ENCODE data around the gene DLL1. TPM values are rescaled to one million over a fixed set of nuclear protein-coding genes. Genes with fewer than 3 reads are reported as not detected.

The DLL1 gene
- total and polyA plus RNA-seq, 9 of the 15 experiments (the other 6 are each of a cell fraction or from before 2014, with no cell fraction given), result not detected

DNA sequence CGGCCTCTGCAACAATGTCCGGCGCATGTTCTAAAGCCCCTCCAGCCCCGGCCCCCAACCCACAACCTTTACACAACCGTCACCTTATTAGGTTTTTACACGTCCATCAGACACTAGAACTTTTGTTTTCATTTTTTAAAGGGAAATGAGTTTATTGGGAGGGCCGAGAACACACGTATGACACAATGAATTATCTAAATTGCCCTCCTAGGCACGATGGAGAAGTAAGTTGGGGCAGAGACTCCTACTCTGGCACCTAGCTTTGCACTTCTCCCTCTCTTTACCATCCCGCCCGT is 1.2 kb upstream of the DLL1 start (continued):
- TF ChIP-seq, protein P1, sequence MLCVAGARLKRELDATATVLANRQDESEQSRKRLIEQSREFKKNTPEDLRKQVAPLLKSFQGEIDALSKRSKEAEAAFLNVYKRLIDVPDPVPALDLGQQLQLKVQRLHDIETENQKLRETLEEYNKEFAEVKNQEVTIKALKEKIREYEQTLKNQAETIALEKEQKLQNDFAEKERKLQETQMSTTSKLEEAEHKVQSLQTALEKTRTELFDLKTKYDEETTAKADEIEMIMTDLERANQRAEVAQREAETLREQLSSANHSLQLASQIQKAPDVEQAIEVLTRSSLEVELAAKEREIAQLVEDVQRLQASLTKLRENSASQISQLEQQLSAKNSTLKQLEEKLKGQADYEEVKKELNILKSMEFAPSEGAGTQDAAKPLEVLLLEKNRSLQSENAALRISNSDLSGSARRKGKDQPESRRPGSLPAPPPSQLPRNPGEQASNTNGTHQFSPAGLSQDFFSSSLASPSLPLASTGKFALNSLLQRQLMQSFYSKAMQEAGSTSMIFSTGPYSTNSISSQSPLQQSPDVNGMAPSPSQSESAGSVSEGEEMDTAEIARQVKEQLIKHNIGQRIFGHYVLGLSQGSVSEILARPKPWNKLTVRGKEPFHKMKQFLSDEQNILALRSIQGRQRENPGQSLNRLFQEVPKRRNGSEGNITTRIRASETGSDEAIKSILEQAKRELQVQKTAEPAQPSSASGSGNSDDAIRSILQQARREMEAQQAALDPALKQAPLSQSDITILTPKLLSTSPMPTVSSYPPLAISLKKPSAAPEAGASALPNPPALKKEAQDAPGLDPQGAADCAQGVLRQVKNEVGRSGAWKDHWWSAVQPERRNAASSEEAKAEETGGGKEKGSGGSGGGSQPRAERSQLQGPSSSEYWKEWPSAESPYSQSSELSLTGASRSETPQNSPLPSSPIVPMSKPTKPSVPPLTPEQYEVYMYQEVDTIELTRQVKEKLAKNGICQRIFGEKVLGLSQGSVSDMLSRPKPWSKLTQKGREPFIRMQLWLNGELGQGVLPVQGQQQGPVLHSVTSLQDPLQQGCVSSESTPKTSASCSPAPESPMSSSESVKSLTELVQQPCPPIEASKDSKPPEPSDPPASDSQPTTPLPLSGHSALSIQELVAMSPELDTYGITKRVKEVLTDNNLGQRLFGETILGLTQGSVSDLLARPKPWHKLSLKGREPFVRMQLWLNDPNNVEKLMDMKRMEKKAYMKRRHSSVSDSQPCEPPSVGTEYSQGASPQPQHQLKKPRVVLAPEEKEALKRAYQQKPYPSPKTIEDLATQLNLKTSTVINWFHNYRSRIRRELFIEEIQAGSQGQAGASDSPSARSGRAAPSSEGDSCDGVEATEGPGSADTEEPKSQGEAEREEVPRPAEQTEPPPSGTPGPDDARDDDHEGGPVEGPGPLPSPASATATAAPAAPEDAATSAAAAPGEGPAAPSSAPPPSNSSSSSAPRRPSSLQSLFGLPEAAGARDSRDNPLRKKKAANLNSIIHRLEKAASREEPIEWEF (CRISPR knock-in tag; IDR thresholded peaks at IDR 0.05), result no peak
- TF ChIP-seq TAF1 (IDR thresholded peaks at IDR 0.05; ENCODE audit: control insufficient read depth, extremely low read depth, insufficient read depth, low read length, severe bottlenecking) (no peak), ZNF76 (CRISPR knock-in tag; IDR thresholded peaks at IDR 0.05; ENCODE audit: borderline replicate concordance) (no peak), POLR2H (tag; IDR thresholded peaks at IDR 0.05; ENCODE audit: low read depth) (no peak)
